GM13977 (cell line): Measurements from ENCODE around the gene CNTN4.

Source experiments
- DNase-seq: peaks from one replicate; pipeline ENCODE4 v3.0.0; 2012; ENCODE audit warnings: low spot score
- CTCF ChIP-seq: IDR thresholded peaks from 2 replicates; pipeline ENCODE4 v1.5.1; 2012; ENCODE audit warnings: mild to moderate bottlenecking, control low read depth; ENCODE audit not compliant: insufficient read depth; ENCODE audit errors: extremely low read depth, missing control alignments
- in situ Hi-C: fragments of 300-500 bp; cut with MboI; formaldehyde crosslinking; loops from one replicate; pipeline ENCODE4 v1.12.0; 2022; ENCODE audit warnings: low sequenced_read_pairs, low pct_unique_long_range_greater_than_20kb, mixed read lengths, inconsistent platforms; ENCODE audit not compliant: unreplicated experiment

Gene CNTN4

GRCh38 chr3:2554656-2555055, 456.0 kb downstream of the CNTN4 start:
- TF ChIP-seq CTCF, result no peak
- in situ Hi-C loops, result no loop called here

GRCh38 chr3:2558796-2559195, 460.1 kb downstream of the CNTN4 start:
- no peak for DNase-seq
- in situ Hi-C loops, result no loop called here
- TF ChIP-seq CTCF, result no peak

More at GRCh38 chr3:2554656-2555055, 456.0 kb downstream of the CNTN4 start:
- no peak for DNase-seq

DNA sequence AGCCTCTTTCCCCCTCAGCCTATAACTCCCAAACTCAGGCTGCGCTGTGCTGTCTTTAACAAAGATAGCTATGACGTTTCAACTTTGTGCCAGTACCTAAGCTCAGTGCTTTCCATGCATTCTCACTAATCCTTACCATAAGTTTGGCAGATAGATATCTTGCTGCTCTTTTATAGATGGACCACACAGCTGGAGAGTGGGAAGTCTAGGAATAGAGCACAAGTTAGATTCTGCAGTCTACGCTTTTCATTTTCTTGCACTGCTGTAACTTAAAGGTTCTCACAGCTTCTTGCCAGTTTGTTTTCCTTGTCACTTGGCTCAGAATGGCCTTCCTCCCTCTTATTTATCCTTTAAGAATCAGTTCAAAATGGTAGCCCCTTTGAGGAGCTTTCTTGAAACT, 468.8 kb downstream of the CNTN4 start:
- in situ Hi-C loops, result no loop called here
- no peak for TF ChIP-seq CTCF
- no peak for DNase-seq

DNA sequence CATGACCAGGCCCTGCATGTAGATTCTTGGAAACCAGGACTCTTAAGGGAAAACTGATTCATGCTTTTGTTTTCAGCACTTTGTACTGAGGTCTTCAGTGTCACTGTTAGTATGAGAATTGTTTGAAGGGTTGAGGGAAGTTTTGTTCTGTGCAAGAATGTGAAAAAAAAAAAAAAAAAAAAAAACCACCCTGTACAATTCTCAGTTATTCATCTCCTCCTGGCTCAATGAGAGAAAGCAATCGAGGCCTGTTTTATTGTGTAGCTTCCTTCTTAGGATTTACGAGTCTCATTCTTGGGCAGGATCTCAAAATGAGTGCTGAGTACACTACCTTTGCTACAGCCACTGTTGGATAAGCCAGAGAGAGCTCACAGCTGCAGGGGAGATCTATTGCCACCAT, 469.5 kb downstream of the CNTN4 start:
- in situ Hi-C loops, result no loop called here

GRCh38 chr3:2568929-2569328, 470.3 kb downstream of the CNTN4 start:
- in situ Hi-C loops, result no loop called here
- DNase-seq, result no peak
- TF ChIP-seq CTCF, result no peak

More for the DNA sequence above, 469.5 kb downstream of the CNTN4 start:
- TF ChIP-seq CTCF, result no peak
- no peak for DNase-seq

- no peak for DNase-seq
- no peak for TF ChIP-seq CTCF
Observed at GRCh38 chr3:2577571-2577970, 478.9 kb downstream of the CNTN4 start.

DNA sequence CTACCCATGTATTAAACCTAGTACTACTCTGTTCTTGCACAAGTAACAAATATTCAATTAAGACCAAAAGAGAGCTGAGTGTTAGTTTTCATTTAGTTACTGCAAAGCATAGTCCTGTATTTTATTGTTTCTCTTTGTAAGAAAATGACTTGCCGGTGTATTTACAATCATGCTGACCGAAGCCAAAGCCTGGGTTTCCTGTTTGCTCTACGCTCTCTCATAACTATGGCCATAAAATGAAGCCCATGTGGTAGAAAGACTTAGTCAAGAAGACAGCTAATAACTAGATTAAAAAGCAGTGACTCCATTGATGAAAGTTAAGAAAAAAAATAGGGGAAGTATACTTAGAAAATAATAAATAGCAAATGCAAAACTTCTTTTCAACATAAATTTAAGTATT, 479.9 kb downstream of the CNTN4 start:
- no peak for TF ChIP-seq CTCF
- in situ Hi-C loops, result no loop called here
- no peak for DNase-seq

More at GRCh38 chr3:2577571-2577970, 478.9 kb downstream of the CNTN4 start:
- in situ Hi-C loops, result no loop called here
